IMR-90 (cell line): ENCODE results near the gene DCHS1. TPM values are rescaled to one million over a fixed set of nuclear protein-coding genes. Genes with fewer than 3 reads are reported as not detected.

Source experiments
- ATAC-seq: fragments of 200-7000 bp; cut with Tn5 transposase; 2 replicates; pipeline ENCODE4 v1.9.1; 2020; ENCODE audit warnings: low read depth, mild to moderate bottlenecking, moderate library complexity
- BruUV-seq: library from RNA; stranded (reverse); fragments of 400-500 nt; replicated peaks from 2 replicates; lab custom pipeline; 2021; lab: Mats Ljungman, UMichigan
- CTCF ChIA-PET: fragments of 300-600 bp; formaldehyde crosslinking; extraction: SDS; loops from one replicate; lab custom pipeline; 2021; ENCODE audit warnings: antibody characterized with exemption; lab: Yijun Ruan, JAX
- POLR2A ChIA-PET: fragments of 300-600 bp; sonication (Branson Sonifier 250); formaldehyde crosslinking; loops from one replicate; lab custom pipeline; 2022; ENCODE audit warnings: antibody characterized with exemption; ENCODE audit not compliant: unreplicated experiment; lab: Charles Lee
- DNase-seq: peaks from one replicate; pipeline ENCODE4 v3.0.0; 2013
- H2AFZ ChIP-seq: replicated peaks from 2 replicates; pipeline ENCODE3; 2013; ENCODE audit warnings: low read length, mild to moderate bottlenecking; ENCODE audit not compliant: poor library complexity
- H2AK5ac ChIP-seq: 2 replicates; pipeline ENCODE4 v1.6.1; 2013; ENCODE audit warnings: low read depth, low read length, inconsistent platforms
- H2AK9ac ChIP-seq: replicated peaks from 2 replicates; pipeline ENCODE3; 2013; ENCODE audit warnings: mild to moderate bottlenecking, low read depth, low read length, moderate library complexity; ENCODE audit not compliant: poor library complexity
- H2BK120ac ChIP-seq: 2 replicates; pipeline ENCODE4 v1.6.1; 2013; ENCODE audit warnings: low read depth, low read length, inconsistent platforms
- H2BK15ac ChIP-seq: 3 replicates; pipeline ENCODE4 v1.6.1; 2013; ENCODE audit warnings: low read depth, low read length, inconsistent platforms
- H2BK20ac ChIP-seq: 2 replicates; pipeline ENCODE4 v1.6.1; 2013; ENCODE audit warnings: low read depth, mild to moderate bottlenecking, inconsistent platforms, low read length, moderate library complexity
- H2BK5ac ChIP-seq: 2 replicates; pipeline ENCODE4 v1.6.1; 2013; ENCODE audit warnings: mild to moderate bottlenecking, low read depth, low read length, inconsistent platforms; ENCODE audit not compliant: poor library complexity, severe bottlenecking
- H3K14ac ChIP-seq: replicated peaks from 2 replicates; pipeline ENCODE4 v1.6.1; 2013; ENCODE audit warnings: low read depth, low read length, inconsistent platforms
- H3K18ac ChIP-seq: 2 replicates; pipeline ENCODE4 v1.6.1; 2013; ENCODE audit warnings: low read depth, low read length, control low read depth
- H3K23ac ChIP-seq: 2 replicates; pipeline ENCODE4 v1.6.1; 2013; ENCODE audit warnings: low read depth, low read length, inconsistent platforms
- H3K27ac ChIP-seq: 2 replicates; pipeline ENCODE4 v1.5.1; 2013; ENCODE audit warnings: mild to moderate bottlenecking, control low read depth, low read length; ENCODE audit not compliant: insufficient read depth
- H3K27me3 ChIP-seq: 2 replicates; pipeline ENCODE4 v1.6.1; 2013; ENCODE audit warnings: low read length; ENCODE audit not compliant: control insufficient read depth, insufficient read depth
- H3K36me3 ChIP-seq: 2 replicates; pipeline ENCODE4 v1.6.1; 2013; ENCODE audit warnings: low read length, mixed read lengths; ENCODE audit not compliant: control insufficient read depth, insufficient read depth
- H3K4ac ChIP-seq: 2 replicates; pipeline ENCODE4 v1.6.1; 2013; ENCODE audit warnings: low read depth, low read length, inconsistent platforms
- H3K4me1 ChIP-seq: 2 replicates; pipeline ENCODE4 v1.6.1; 2013; ENCODE audit warnings: low read length, mixed read lengths; ENCODE audit not compliant: control insufficient read depth, insufficient read depth
- H3K4me2 ChIP-seq: 2 replicates; pipeline ENCODE4 v1.6.1; 2013; ENCODE audit warnings: low read depth, mild to moderate bottlenecking, control low read depth, low read length, moderate library complexity
- H3K4me3 ChIP-seq: 2 replicates; pipeline ENCODE4 v1.5.1; 2013; ENCODE audit warnings: low read depth, mild to moderate bottlenecking, control low read depth, low read length, moderate library complexity; ENCODE audit not compliant: insufficient read depth
- H3K56ac ChIP-seq: 2 replicates; pipeline ENCODE4 v1.6.1; 2013; ENCODE audit warnings: low read length, inconsistent platforms; ENCODE audit not compliant: insufficient read depth; ENCODE audit errors: extremely low read depth
- H3K79me1 ChIP-seq, 2 experiments: 2 replicates each; pipeline ENCODE4 v1.6.1; 2013; ENCODE audit warnings: low read length in 2 of 2, inconsistent platforms in 1 of 2, low read depth in 1 of 2
- H3K9ac ChIP-seq: 2 replicates; pipeline ENCODE4 v1.6.1; 2013; ENCODE audit warnings: low read depth, low read length, control low read depth
- H3K9me1 ChIP-seq: 2 replicates; pipeline ENCODE4 v1.6.1; 2013; ENCODE audit warnings: low read length, inconsistent platforms; ENCODE audit not compliant: insufficient read depth
- H3K9me3 ChIP-seq: 2 replicates; pipeline ENCODE4 v1.6.1; 2013; ENCODE audit warnings: low read length; ENCODE audit not compliant: control insufficient read depth, insufficient read depth
- H4K20me1 ChIP-seq: 2 replicates; pipeline ENCODE4 v1.6.1; 2013; ENCODE audit warnings: low read length, inconsistent platforms; ENCODE audit not compliant: insufficient read depth
- H4K5ac ChIP-seq: 2 replicates; pipeline ENCODE4 v1.6.1; 2013; ENCODE audit warnings: mild to moderate bottlenecking, low read depth, low read length, control low read depth
- H4K8ac ChIP-seq, 2 experiments: 2 replicates each; pipeline ENCODE4 v1.6.1; 2013; ENCODE audit warnings: low read depth in 2 of 2, low read length in 2 of 2, control low read depth in 1 of 2, inconsistent platforms in 1 of 2
- H4K91ac ChIP-seq: 2 replicates; pipeline ENCODE4 v1.6.1; 2013; ENCODE audit warnings: low read depth, low read length, inconsistent platforms; ENCODE audit not compliant: insufficient read depth
- BHLHE40 ChIP-seq: fragments of 150-350 bp; IDR thresholded peaks from 2 replicates; pipeline ENCODE4 v1.6.1; 2016; ENCODE audit warnings: mild to moderate bottlenecking, low read depth, low read length
- CHD1 ChIP-seq: IDR thresholded peaks from 2 replicates; pipeline ENCODE4 v1.6.1; 2012; ENCODE audit warnings: low read depth, low read length, improper control_type of control experiment
- CTCF ChIP-seq: conservative IDR thresholded peaks from 2 replicates; pipeline ENCODE4 v1.5.1; 2012; ENCODE audit warnings: mild to moderate bottlenecking, low read depth, low read length, improper control_type of control experiment
- ELK1 ChIP-seq: fragments of 150-350 bp; IDR thresholded peaks from 2 replicates; pipeline ENCODE4 v1.6.1; 2016; ENCODE audit warnings: low read depth, mild to moderate bottlenecking, low read length, moderate library complexity, borderline replicate concordance
- FOS ChIP-seq: fragments of 150-350 bp; IDR thresholded peaks from 2 replicates; pipeline ENCODE4 v1.6.1; 2016; ENCODE audit warnings: low read depth, low read length
- MAFK ChIP-seq: IDR thresholded peaks from 2 replicates; pipeline ENCODE4 v1.6.1; 2012; ENCODE audit warnings: low read depth, low read length, improper control_type of control experiment
- MAZ ChIP-seq: IDR thresholded peaks from 2 replicates; pipeline ENCODE4 v1.6.1; 2012; ENCODE audit warnings: low read depth, mild to moderate bottlenecking, low read length, improper control_type of control experiment, moderate library complexity, borderline replicate concordance
- MXI1 ChIP-seq: IDR thresholded peaks from 2 replicates; pipeline ENCODE4 v1.6.1; 2012; ENCODE audit warnings: low read depth, mild to moderate bottlenecking, low read length, moderate library complexity, borderline replicate concordance
- SMC3 ChIP-seq: fragments of 150-350 bp; IDR thresholded peaks from 2 replicates; pipeline ENCODE4 v1.6.1; 2016; ENCODE audit warnings: low read depth, mild to moderate bottlenecking, antibody characterized with exemption, low read length, moderate library complexity
- dilution Hi-C: fragments of 300-500 bp; cut with HindIII; formaldehyde crosslinking; loops from one replicate; pipeline ENCODE4 v1.14.3; 2018; ENCODE audit warnings: low sequenced_read_pairs; ENCODE audit not compliant: unreplicated experiment
- in situ Hi-C: fragments of 300-500 bp; cut with MboI; formaldehyde crosslinking; loops from 3 replicates; pipeline ENCODE4 v1.14.3; 2019; ENCODE audit warnings: low sequenced_read_pairs, inconsistent platforms, mixed read lengths
- intact Hi-C: fragments of 100-400 bp; cut with micrococcal nuclease; formaldehyde crosslinking; loops from 2 replicates; pipeline ENCODE4 v1.10.0; 2022
- polyA plus RNA-seq, 3 experiments: library from polyadenylated mRNA; depleted of rRNA; stranded (reverse); fragments of >200 nt; gene quantifications; 2 replicates each; pipeline ENCODE4 v1.2.3, GENCODE V29; 2012; ENCODE audit warnings: low replicate concordance in 1 of 3
- total RNA-seq: library from RNA; depleted of rRNA; stranded (reverse); fragments of >200 nt; gene quantifications from 2 replicates; pipeline ENCODE4 v1.2.3, GENCODE V29; 2012

The DCHS1 gene
- total and polyA plus RNA-seq, 2 of the 4 experiments (the other 2 are of a cell fraction), result 1.4 to 3.3 TPM

DNA sequence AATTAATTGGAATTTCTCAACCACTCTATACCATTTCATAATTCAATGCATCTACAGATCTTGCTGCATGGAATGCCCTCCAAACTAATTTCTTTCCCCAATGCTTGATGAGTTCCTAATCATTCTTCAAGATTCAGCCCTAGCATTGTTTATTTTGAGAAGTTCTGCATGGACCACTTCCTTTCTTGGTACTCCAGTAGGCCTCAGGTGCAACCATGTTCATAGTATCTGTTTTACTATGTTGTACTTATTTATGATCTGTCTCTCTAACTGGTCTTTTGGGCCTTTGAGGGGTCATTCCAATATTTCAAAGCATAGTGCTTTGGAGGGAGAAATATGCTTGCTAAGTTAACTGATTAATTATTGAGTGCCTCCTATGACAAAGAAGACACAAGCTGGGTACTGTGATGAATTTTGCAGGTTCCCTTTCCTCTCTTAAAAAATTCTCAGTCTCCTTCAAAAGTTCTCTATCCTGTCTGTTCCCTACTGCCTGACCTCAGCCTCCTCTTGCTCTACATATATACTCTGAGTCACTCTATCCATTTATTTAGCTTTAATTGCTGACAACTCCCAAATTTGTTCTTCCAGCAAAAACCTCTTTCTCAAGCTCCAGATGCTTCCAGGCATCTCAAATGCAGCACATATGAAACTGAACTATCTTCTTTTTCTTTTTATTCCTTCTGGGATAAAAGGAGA, 18.1 kb upstream of the DCHS1 start:
- no peak for DNase-seq

More for the DNA sequence above, 18.1 kb upstream of the DCHS1 start:
- POLR2A ChIA-PET, result no interaction called here
- no peak overlapping the region for H4K5ac ChIP-seq
- no peaks in the 10 kb centered on the region for H3K27me3 ChIP-seq
- in situ Hi-C loops, result no loop called here
- no peak overlapping the region for H4K91ac ChIP-seq
- H2BK15ac ChIP-seq, result no peak overlapping the region
- no peak overlapping the region for H3K18ac ChIP-seq
- no peak overlapping the region for H3K23ac ChIP-seq
- H3K9ac ChIP-seq, result no peak overlapping the region
- H3K79me1 ChIP-seq, result no peaks in the 10 kb centered on the region
- H3K4ac ChIP-seq, result no peak overlapping the region
- H3K56ac ChIP-seq, result no peak overlapping the region
- no peak overlapping the region for H2AFZ ChIP-seq
- ATAC-seq, result peak; percentile 53
- dilution Hi-C loops, result no loop called here
- H2BK5ac ChIP-seq, result no peak overlapping the region
- H4K8ac ChIP-seq, result no peak overlapping the region
- no peaks in the 10 kb centered on the region for H3K4me1 ChIP-seq
- H3K9me3 ChIP-seq, result no peaks in the 10 kb centered on the region
- CTCF ChIA-PET, result interaction anchor here (1.2 to 1.4 kb wide), 3 partner anchors 9 to 143 kb away, joined by 3 read pairs; no protein-coding TSS in a partner anchor
- TF ChIP-seq MAFK, result no peak
- TF ChIP-seq SMC3, result no peak
- TF ChIP-seq MAZ, result no peak
- no peak for TF ChIP-seq CHD1
- no peak for TF ChIP-seq CTCF
- no peak for TF ChIP-seq BHLHE40
- no peak for TF ChIP-seq MXI1
- no peak for TF ChIP-seq ELK1
- TF ChIP-seq FOS, result no peak
- intact Hi-C loops, result no loop called here
- no peaks in the 10 kb centered on the region for H3K9me1 ChIP-seq
- no TSS peak for BruUV-seq
- no peak overlapping the region for H3K4me3 ChIP-seq
- H3K27ac ChIP-seq, result no peak overlapping the region
- H2BK120ac ChIP-seq, result no peak overlapping the region
- H3K14ac ChIP-seq, result no peak overlapping the region
- no peak overlapping the region for H3K4me2 ChIP-seq
- no peak overlapping the region for H2BK20ac ChIP-seq
- no peaks in the 10 kb centered on the region for H4K20me1 ChIP-seq
- no peak overlapping the region for H2AK5ac ChIP-seq
- no peak overlapping the region for H2AK9ac ChIP-seq
- no peaks in the 10 kb centered on the region for H3K36me3 ChIP-seq
